GM19193 (cell line): ENCODE data around the gene RHBDF1.

Experiments used
- POLR2A ChIP-seq: IDR thresholded peaks from 4 replicates; pipeline ENCODE4 v1.6.1; 2011; ENCODE audit not compliant: insufficient read depth, insufficient read length; ENCODE audit errors: extremely low read depth

The RHBDF1 gene

DNA sequence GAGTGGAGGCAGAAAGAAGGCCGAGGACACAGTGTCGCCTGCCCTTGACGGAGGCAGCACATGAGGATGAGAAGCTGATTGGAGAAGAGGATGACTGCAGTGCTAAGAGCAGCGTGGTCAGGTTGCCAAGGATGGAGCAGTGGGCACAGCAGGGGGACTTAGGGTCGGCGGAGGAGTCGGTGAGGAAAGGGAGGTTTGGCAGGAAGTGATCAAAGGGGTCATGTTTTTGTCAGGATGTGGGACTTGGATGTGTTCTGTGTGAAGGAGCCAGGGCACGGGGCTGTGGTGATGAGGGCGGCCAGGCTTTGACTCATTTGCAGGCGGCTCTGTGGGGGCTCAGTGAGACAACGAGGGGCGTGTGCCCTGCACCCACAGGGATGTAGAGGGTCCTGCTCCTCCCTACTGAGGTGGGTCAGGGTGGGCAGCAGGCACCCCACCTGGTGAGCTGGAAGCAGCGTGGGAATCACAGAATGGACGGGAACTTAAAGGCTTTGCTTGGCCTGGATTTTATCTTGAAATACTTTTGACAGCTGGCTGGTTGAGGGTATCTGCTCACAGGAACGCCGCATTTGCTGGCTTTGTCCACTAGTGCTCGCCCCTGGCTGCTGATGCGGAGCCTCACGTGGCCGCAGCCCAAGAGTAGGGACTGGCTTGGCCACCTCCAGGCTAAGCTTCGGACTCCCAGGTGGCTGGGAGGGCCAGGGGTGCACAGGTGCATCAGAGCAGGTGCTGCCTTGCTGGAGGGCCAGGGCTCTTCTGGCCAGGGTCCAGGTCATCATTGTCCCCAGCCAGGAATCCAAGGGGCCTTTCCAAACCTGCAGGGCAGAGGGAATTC, 11.6 kb upstream of the RHBDF1 start:
- no peak for TF ChIP-seq POLR2A

DNA sequence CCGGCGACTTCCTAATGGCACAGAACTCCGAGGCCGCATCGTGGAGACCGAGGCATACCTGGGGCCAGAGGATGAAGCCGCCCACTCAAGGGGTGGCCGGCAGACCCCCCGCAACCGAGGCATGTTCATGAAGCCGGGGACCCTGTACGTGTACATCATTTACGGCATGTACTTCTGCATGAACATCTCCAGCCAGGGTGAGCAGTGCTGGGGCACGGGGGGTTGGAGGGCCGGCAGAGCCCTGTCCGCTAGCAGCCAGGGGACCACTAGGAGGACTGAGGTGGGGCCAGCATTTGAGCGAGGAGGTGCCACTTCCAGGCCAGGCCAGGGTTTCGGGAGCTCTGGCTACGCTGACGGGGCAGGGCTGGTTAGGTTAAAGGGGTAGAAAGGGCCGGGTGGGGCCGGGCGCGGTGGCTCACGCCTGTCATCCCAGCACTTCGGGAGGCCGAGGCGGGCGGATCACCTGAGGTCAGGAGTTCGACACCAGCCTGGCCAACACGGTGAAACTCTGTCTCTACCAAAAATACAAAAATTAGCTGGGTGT, 10.7 kb upstream of the RHBDF1 start:
- TF ChIP-seq POLR2A = peak; percentile 13

DNA sequence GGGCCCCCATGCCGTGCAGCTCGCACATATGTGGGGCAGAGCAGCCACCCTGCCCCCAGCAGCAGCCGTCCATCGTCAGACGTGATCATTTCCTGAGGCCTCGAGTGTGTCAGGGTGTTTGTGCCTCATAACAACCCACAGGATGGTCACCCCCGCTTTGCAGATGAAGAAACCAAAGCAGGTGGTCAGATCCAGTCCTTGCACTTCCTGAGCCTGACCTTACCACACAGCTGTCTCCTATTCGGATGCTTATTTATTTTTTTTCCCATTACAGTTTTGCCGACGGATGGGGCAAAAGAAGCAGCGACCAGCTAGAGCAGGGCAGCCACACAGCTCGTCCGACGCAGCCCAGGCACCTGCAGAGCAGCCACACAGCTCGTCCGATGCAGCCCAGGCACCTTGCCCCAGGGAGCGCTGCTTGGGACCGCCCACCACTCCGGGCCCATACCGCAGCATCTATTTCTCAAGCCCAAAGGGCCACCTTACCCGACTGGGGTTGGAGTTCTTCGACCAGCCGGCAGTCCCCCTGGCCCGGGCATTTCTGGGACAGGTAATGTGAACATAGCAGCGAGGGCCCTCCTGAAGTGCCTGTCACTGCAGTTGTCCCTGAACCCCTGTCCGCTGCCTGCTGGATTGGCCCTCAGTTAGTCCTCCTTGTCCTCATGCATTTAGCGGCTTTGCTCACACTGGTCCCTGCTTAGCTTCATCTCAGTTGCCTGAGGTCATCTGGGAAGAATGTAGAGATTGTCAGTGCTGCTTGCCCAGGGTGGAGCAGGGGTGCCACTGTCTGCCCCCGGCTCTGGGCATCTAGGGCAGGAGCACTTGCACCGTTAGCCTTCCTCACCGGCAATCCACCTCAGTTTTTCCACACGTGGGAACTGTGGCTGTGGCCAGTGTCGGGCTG, 7.0 kb upstream of the RHBDF1 start:
- TF ChIP-seq POLR2A = no peak

DNA sequence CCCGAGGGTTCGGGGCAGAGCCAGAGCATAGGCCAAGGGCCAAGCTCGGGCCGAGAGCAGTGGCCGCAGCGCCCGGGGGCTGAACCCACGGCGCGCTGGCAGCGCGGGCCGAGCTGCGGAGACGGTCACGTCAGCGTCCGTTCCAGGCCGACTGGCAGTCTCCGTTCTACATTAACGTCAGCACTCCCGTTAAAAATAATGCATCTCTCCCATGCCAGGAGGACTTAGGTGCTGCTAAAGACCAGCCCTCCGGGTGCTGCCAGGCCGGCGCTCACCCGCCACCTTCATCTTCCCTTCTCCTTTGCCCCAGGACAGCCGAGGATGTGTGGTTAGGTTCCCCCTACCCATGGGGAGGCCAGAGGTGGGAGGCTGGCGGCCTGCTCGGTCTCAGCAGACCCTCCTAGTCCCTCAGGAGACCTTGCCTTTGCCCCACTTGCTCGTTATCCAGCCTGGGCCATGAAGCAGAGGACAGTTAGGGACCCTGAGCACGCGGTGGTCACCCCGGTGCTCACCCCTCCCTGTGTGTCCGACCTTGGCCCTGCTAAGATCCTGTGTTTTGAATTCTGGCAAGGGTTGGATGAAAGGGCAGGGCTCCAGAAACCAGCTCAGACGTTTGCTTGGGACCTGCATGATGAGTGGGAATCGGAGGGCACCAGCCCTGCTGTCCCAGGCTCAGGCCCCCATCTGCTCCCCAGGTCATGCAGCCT, 6.2 kb upstream of the RHBDF1 start:
- no peak for TF ChIP-seq POLR2A

DNA sequence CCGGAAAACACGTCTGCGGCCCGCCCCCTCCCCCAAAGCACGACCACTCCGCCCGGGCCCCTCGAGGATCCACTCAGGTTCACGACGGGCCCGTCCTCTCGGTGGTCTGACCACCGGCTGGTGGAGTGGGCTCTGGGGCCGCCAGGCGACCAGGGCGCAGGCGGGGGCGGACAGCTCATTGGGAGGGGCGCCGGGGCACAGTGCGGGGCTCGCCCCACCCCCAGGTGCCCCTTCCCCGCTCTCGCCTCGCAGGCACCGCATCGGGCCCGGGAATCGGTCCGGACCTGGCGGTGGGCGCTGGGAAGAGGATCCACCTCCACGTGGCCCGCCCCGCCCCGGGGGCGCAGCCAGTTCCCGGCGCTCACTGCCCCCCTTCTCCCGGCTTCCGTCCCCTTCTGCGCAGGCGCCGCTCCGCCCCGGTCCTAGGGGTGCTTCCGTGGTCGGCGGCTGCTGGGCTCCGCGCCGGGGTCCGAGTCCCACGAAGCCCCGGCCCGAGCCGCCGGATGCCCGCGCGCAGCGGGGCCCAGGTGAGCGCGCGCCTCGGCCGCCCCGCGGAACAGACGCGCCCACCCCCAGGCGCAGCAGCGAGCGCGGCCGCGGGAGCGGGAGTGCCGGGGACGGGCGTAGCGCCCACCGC, 5.5 kb upstream of the RHBDF1 start, which contains the start of gene MPG:
MPG (plus strand) TSS at position 419 of the 637 bp plus-strand sequence; CDS start at position 504, 85 bp downstream.
- TF ChIP-seq POLR2A = peak; percentile 84

DNA sequence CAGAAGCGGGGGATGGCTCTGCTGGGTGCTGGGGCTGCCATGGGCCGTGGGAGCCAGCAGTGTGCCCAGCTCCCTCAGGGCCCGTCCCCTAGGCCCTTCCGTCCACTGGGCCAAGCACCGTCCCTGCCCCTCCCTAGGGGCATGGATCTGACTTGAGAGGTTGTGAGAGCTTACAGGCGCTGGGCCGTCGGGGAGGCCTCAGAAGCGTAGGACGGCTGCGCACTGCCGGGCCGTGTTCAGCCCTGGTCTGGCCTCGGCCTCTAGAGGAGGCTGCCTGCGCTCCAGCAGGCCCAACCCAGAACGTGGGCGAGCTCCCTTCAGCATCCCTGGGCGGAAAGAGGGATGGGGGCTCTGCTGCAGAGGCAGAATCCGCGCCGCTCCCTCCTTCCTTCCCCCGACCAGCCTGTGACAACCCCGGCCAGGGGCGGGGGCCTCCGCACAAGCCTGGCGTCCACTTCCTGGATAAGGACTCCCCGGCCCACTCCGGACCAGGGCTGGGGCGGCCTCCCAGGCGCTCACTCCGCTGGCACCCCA, 4.9 kb upstream of the RHBDF1 start:
- no peak for TF ChIP-seq POLR2A

DNA sequence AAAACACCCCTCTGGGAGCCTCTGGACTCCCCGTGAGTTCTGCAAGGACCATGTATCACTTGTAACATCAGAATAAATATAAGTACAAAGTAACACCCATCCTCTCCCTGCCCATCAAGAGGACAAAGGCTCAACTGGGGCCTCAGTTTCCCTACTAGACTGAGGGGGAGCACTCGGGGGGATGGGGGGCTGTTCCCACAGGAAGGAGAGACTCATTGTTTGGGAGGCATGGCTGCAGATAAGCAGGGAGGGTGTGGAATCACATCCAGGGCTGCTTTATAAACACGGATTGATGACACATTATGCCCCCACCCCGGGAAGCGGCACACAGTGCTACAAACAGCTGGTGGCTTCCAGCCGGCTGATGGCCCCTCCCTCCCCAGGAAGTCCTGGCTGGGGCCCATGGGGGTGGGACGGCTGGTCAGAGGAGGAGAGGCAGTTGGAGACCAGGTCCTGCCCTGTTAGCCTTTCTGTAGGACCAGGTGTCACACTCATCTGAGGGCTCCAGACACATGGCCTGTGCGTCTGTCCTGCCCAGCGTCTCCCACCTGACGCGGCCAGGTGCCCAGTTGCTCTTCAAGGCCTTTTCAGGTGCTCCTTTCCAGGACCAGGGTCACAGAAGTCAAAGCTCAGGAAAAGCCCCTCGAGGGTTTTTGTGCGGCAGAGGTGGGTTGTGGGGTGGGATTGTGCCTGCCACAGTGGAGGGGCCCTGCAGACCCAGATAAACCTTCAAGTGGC, 4.3 kb upstream of the RHBDF1 start:
- no peak for TF ChIP-seq POLR2A

DNA sequence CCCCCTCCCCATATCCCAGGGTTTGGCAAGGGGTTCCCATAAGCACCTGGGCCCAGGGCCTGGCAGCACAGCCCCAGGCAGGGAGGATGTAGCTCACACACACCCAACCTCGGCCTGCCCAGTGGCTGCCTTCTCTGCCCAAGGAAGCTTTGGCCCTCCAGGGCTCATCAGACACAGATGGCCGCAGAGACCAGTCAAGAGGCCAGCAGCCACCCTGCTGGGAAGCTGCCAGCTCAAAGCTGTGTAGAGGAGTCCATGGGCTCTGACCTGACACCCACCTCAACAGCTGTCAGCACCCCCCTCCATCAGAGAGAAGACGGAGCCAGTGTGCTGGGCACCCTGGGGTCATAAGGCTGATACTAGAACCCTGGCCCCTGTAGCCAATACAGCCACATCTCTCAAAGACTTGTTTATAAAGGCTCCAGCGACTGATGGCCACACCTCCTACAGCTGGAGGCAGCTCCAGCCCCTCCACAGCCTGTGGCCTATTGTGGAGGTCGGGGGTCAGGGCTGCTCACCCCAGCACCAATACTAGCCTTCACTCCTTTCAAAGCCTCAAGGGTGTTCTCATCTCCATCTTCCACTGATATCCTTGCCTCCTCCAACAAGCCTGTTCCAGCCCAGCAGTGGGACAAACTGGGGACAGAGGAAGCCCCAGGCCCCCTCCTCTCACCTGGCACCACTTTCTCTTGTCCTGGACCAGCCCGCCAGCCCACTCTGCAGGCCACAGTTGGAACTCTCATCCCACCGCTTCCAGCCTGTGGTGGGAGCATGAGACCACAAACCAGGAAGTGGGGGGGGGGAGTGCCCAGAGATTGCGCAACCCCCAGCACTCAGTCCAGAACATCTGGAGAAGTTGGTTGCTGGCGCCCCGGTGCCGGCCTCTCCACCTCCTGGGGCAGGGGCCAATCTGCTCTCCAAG, 3.4 kb upstream of the RHBDF1 start:
- no peak for TF ChIP-seq POLR2A

DNA sequence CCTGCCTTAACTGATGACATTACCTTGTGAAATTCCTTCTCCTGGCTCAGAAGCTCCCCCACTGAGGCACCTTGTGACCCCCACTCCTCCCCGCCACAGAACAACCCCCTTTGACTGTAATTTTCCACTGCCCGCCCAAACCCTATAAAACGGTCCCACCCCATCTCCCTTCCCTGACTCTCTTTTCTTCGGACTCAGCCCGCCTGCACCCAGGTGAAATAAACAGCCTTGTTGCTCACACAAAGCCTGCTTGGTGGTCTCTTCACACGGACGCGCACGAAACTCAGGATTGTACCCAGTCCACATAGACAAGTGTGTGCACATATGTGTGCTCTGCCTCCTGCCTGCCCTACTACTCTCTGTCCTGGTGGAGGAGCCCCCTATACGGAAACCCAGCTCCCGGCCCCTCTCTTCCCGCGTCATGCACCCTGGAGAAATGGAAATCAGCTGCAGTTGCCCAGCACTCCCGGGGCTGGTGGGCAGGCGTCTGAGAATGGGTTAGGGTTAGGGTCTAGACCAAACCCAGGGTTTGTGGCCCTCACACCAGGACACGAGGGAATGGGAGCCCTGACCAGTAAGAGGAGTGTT, 2.4 kb upstream of the RHBDF1 start:
- TF ChIP-seq POLR2A = no peak

DNA sequence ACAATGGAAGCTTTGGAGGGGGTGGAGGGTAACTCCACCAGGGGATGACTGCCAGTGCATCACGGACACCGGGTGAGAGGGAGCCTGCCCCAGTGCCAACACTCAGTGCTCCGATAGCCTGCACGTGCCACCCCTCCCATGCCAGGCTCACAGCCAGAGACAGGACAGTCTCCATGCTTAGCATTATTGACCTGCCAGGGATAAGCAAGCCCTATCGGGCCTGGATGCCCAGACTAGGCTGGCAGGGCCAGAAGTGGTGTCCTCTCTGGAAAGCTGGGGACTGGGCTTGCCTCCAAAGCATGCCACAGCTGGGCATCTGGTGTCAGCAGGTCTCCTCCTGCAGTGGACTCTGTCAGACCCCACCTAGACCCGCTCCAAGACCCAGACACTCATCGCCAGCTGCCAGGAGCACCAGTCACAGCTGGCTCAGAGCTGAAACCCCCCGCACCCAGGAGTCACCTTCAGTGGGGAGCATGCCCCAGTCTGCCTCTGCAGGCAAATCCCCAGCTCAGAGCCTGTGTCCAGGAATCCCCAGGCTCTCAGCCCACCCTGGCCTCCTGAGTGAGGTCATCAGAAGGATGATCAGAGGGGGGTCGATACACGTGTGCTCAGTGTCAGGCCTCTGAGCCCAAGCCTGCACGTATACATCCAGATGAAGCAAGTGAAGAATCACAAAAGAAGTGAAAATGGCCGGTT, 1.8 kb upstream of the RHBDF1 start:
- TF ChIP-seq POLR2A = no peak
